HG03571 (cell line): Measurements from ENCODE around the gene NEK1.
A peak's percentile ranks its signal among the peaks of the same experiment; 100 is the strongest.
"Not testable (repeated sequence)": the region's sequence is repeated elsewhere in the genome, so short reads cannot be mapped to it uniquely, and the experiment has no call there.

ENCODE experiments used
- ATAC-seq: cut with Tn5 transposase; IDR thresholded peaks from one replicate; pipeline ENCODE4 v1.9.1; 2021; ENCODE audit not compliant: unreplicated experiment

NEK1 gene

DNA sequence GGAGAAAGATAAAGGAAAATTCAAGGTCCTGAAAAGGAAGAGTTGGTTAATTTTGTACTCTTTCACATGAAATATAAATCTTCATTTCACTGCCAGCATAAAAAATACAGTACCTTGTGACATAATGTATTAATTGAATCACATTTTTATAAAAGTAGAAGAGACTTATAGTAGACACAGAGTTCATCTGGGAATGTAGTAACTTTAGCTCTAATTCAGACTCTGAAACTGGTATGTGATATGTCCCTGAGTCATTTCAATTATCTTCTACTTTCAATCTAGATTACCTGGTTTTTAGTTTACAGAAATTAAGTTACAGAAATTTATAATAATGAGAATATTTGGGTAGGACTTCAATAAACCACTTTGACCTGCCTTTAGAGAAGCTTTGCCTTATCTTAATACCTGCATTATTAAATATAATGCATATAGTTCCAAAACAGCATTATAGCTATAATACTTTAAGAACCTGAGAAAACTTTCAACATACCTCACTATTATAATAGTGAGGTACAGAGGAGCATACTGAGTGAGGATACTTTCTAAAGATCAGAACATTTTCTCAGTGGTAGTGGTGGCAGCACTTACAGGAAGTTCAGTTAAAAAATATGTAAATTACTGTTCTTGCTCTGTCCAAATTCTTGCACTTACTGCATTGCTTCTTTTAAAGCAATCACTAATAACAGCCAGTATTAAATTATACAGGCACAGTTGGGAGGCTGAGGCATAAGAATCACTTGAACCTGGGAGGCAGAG is 11.2 kb downstream of the NEK1 start:
- peak; percentile 51 for ATAC-seq

DNA sequence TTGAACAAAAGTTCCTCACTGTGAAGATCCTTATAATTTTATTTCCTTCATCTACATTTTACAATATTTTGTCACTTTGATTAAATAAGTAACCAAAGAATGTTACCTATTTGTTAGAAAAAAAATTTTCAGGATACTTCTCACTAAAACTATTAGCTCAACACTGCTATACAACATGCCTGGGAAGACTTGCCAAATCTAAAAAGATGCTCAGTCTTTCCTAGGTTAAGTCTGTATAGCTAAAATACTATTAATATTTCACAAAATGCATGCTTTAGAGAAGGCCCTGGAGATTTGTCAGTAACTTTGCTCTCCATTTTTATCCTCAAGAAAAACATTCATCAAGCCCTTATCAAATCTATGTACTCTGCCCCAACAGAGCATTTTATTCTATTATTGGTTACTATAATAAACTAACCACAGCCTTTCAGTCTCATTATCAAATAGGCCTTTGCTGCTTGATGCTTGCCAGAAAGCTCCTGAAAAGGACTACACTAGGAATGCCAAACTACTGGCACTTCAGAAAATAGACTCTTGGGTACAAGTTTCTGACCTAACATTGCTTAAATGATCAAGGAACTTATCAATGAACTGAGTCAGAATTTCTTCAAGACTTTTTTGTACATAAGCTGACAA is 17.7 kb downstream of the NEK1 start:
- no peak for ATAC-seq

DNA sequence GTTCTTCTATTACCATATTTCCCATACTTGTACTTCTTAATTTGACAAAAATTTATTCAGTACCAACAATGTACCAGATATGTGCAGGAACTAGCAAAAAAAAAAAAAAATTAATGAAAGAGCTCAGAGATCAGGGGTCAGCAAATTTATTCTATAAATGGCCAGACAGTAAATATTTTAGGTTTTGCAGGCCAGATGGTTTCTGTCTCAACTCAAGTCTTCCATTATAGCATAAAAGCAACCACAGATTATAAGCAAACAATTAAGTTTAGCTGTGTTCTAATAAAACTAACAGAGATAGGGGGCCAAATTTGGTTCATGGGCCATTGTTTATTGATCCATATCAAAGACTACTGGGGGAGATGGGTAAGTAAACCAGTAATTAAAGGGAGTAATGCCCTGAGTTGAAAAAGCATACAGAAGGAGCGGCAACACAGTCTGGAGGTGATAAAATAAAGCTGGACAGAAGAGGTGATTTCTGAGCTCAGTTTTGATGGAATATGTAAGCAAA is 19.3 kb downstream of the NEK1 start:
- ATAC-seq, result no peak

DNA sequence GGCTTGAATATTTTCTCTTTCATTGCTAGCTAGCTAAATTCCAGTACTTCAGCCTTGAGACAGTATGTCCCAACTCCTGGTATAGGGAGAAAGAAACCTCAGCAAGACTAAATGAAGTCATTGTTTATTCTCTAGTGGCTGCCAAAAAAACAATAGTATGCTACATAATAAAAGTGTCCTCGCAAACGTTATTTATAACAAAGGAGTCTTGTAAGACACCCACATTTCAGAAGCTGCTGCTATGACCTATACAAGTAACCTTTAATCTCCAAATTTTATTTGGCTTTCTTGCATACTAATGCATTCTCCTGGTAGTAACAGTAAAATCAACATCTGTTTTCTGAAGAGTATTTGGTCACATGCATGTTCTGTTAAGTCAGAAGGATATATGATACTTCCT is 28.8 kb downstream of the NEK1 start:
- no peak for ATAC-seq

DNA sequence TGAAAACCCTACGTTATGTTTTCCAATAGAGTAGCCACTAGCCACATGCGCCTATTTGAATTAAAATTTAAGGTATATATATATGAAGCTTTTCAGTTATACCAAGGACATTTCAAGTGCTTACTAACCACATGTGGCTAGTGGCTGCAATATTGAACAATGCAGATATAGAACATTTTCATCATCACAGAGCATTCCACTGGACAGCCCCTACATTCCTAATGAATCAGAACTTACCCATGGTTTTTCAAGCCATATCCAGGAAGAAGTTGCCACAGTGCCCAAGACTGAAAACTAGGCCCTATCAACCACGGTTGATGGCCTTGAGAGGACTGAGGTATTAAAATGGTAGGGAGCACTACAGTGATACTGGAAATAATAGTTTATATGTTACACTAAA is 29.7 kb downstream of the NEK1 start:
- no peak for ATAC-seq

DNA sequence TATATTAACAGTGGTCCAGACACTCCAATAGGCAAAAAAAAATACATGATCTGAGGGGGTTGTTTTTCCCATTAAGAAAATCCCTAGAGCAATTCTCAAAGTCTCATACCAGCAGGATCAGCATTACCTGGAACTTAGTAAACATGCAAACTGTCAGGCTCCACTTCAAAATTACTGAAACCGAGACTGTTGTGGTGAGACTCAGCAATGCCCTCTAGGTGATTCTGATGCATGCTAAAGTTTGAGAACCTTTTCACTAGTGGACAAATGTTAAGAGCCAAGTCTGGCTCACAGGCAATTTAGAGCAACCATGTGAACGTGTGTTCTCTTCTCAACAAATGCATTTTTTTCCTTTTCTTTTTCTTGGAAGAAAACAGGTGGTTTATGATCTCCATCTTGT is 30.2 kb downstream of the NEK1 start:
- peak; percentile 91 for ATAC-seq

DNA sequence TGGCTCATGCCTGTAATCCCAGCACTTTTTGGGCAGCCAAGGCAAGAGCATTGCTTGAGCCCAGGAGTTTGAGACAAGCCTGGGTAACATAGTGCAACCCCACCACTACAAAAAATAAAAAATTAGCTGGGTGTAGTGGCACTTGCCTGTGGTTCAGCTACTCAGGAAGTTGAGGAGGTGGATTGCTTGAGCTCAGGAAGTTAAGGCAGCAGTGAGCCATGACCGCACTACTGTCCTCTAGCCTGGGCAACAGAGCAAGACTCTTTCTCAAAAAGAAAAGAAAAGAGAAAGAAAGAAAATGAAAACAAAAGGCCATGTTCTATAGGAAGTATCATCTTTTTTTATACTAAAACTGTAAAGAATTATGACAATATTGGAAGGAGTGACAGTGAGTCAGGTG is 38.5 kb downstream of the NEK1 start:
- peak; percentile 64 for ATAC-seq

DNA sequence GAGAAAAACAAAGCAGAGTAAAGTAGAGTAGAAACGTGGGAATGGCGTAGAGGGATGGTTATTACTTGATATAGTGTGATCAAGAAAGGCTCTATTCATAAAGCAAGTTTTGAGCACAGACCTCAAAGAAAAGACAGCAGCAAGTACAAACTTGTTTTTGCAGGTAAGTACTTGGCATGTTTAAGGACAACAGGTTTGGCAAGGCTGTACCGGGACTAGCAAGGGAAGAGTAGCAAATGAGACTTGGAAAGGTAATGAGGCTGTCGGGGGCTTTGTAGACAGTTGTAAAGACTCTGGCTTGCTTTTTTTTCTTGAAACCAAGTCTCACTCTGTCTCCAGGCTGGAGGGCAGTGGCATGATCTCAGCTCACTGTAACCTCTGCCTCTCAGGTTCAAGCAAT is 40.9 kb downstream of the NEK1 start:
- ATAC-seq, result no peak

DNA sequence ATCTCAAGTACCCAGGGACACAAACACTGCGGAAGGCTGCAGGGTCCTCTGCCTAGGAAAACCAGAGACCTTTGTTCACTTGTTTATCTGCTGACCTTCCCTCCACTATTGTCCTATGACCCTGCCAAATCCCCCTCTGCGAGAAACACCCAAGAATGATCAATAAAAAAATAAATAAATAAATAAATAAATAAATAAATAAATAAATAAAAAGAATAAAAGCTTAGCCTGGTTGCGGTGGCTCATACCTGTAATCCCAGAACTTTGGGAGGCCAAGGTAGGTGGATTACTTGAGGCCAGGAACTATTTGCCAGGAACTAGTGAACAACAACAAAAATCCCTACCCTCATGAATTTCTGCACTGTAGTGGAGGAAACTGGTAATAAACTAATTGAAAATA is 41.4 kb downstream of the NEK1 start:
- not testable (repeated sequence) for ATAC-seq

DNA sequence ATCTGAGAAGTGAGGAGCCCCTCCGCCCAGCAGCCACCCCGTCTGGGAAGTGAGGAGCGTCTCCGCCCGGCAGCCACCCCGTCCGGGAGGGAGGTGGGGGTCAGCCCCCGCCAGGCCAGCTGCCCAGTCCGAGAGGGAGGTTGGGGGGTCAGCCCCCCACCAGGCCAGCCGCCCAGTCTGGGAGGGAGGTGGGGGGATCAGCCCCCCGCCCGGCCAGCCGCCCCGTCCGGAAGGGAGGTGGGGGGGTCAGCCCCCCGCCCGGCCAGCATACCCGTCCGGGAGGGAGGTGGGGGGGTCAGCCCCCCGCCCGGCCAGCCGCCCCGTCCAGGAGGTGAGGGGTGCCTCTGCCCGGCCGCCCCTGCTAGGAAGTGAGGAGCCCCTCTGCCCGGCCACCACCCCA is 42.1 kb downstream of the NEK1 start:
- not testable (repeated sequence) for ATAC-seq

DNA sequence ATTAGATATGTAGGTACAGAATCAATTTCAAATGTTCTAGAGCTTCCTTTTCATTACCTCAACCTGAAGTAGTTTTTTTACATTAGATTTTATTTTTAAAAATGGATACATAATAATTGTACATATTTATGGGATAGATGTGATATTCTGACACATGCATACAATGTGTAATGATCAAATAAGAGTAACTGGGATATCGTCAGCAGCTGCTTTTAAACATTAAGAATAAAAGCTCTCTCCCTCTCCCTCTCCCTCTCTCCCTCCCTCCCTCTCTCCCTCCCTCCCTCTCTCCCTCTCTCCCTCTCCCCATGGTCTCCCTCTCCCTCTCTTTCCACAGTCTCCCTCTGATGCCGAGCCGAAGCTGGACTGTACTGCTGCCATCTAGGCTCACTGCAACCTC is 43.2 kb downstream of the NEK1 start:
- not testable (repeated sequence) for ATAC-seq

DNA sequence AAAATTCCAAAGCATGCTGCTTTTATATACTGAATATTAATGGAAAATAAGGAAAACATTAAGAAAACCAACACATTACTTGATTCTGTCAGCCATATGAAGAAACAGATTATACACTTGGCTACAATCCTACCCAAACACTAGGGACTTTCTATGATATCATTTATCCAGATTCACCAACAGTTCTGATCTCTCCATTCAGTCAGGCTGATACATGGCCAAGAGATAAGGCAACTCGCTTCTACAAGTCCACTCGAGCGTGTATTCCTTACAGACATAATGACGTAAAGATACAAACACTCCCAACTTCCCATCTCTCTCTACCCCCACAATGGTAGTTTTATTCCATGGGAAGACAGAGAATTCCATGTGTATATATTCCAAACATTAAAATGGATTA is 44.5 kb downstream of the NEK1 start:
- ATAC-seq, result no peak

DNA sequence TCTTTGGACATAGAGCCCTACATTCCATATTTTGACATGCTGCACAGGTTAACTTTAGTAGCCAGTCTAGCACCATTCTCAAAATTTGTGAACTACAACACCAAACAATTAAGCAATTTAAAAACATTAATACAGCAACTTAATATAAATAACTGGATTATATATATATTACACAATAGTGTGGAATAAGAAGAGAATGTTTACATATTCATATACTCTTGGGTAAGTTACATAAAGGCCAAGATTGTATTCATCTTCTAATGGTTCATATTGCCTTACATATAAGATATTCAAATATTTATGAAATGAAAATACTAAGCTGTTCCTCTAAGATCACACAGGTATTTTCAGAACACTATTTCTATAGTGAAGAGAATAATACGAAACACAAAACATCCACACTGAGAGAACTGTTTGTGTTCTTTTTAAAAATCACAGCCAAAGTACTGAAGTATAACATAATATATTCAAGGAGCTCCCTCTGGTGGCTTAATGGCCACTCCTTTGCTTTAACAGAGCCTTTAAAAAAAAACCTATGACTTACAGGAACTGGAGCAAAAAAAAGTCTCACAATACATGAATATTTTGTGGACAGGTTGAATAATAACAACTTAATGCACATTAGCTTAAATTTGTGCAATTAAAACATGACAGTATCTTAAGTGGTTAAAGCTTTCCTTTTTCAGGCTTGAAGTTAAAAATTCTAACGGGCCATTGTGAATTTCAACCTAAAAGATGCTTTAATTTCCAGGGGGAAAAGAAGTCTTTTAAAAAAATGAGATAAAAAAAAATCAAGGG is 46.2 kb downstream of the NEK1 start:
- peak; percentile 79 for ATAC-seq

DNA sequence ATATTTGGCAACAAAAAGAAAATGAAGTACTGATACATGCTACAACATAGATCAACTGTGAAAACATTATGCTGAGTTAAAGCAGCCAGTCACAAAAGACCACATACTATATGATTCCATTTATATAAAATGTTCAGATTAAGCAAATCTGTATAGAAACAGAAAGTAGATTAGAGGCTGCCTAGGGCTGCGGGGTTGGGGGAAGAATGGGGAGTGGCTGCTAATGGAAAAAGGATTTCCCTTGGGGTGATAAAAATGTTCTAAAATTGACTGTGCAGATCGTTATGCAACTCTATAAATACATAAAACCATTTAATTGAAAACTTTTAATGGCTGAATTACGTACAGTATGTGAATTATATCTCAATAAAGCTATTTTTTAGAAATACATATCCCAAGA is 46.8 kb downstream of the NEK1 start:
- ATAC-seq, result no peak

DNA sequence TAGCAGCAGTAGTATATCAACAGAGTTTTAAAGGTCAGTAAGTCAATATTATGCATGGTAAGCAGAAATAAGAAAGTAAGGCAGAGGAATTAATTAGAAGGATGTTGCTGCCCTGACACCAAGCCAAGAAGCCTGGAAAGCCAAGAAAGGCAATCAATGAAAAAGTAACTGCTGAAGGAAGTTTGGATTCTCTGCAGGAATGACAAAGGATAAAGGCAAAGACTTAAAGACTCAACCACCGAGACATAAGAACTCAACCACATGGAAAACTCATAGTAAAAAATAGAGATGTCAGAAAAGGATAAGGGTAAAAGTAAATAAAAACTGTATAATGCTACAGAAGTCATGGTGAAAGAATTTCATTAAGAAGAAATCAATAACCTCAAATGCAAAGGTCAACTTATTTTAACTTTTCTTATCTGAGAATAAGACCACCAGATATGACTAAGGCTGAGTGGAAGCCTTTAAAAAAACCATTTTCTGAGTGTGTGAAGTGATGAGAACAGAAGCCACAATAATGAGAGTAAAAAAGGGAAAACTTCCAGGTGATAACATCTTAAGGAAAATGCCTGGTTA is 55.2 kb downstream of the NEK1 start:
- no peak for ATAC-seq

DNA sequence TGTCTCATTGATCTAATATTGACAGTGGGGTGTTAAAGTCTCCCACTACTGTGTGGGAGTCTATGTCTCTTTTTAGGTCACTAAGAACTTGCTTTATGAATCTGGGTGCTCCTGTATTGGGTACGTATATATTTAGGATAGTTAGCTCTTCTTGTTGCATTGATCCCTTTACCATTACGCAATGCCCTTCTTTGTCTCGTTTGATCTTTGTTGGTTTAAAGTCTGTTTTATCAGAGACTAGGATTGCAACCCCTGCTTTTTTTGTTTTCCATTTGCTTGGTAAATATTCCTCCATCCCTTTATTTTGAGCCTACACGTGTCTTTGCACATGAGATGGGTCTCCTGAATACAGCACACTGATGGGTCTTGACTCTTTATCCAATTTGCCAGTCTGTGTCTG is 65.8 kb downstream of the NEK1 start:
- not testable (repeated sequence) for ATAC-seq

DNA sequence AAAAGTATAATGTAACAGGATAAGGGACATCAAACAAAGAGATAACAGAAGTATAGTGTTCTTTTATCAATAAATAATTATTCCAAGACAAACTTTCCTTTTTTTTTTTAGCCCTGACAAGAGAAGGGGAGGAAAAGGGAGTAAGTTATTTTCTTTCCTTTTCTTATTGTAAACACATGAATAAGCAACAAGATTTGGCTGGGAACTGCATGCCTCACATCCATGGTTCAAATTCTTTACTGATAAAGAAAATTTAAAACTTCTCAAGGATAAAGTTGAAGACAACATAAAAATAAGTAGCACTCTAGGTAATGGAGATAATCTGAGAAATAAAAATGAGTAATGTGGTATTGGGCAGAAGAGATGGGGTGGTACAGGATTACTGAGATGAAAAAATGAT is 71.6 kb downstream of the NEK1 start:
- no peak for ATAC-seq

DNA sequence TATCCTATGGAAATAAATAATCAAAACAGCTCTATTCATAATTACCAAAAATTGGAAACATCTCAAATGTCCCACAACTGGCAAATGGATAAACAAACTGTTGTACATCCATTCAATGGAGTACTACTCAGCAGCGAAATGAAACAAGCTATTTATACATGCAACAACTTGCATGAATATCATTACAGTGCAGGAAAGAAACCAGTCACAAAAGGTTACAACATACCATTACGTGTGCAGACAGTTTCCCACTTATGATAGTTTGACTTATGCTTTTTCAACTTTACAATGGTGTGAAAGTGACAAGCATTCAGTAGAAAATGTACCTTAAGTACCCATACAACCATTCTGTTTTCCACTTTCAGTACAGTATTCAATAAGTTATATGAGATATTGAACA is 82.3 kb downstream of the NEK1 start:
- no peak for ATAC-seq

DNA sequence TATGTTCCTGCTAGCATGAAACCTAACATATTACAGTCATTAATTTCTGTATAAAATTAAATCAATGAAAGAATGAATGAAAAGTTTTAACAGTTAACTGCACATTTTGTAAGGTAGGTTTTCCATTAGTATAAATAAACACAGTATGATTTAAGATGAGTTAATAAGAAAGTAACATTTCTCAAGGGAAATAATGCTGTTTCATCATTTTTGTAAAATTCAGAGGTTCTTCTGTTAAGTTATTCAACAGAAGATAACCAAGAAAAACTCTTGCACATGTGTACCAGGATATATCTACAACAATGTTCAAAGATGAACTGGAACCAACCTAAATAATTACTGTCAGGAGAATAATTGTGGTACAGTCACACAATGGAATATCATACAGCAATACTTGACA is 88.6 kb downstream of the NEK1 start:
- no peak for ATAC-seq

DNA sequence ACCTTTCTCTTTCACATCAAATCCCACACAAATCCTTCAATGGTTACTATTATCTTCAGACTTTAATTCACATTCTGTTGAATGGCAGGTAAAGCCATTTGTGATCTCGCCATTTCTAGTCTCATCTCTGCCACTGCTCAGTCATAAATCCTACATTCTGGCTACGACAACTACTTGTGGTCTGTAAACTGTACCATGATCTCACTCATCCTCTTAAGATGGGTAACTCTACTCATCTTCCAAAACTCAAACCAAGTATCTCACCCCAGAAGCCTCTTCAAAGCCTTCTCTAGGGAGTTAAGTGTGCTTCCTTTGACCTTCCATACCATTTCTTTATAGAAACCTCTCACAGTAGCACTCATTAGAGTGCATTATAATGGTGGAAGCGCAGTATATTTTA is 101.8 kb downstream of the NEK1 start:
- ATAC-seq, result no peak

DNA sequence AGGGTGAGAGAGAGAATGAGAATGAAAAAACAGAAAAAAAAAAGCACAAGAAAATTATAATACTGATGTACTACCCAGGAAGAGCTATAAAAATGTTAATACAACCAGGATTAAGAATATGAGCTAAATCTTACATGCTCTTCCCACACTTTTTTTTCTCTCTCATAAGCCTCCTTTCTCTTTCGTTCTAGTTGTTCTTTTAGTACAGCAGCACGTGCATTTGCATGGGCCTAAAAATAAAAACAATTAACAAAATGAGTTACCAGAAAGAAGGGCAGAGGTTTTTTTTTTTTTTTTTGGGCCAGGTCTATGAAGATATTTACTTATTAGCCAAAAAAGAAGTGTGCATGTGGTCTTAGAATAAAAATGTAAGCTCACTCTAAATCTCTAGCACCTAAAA is 105.5 kb downstream of the NEK1 start:
- no peak for ATAC-seq
